Brain microvascular endothelial cell (primary cell): ENCODE data around the gene FAM227B.
"Not testable (repeated sequence)": the region's sequence is repeated elsewhere in the genome, so short reads cannot be mapped to it uniquely, and the experiment has no call there.

Experiments used
- DNase-seq: peaks from one replicate; pipeline ENCODE4 v3.0.0-alpha.2; 2020
- H3K27ac ChIP-seq: fragments of 250-450 bp; sonication (Bioruptor Pico); 2 replicates; pipeline ENCODE4 v1.5.1; 2020; ENCODE audit warnings: mild to moderate bottlenecking, moderate library complexity
- H3K27me3 ChIP-seq: fragments of 250-450 bp; sonication (Bioruptor Pico); replicated peaks from 2 replicates; pipeline ENCODE4 v1.5.1; 2020; ENCODE audit warnings: mild to moderate bottlenecking
- H3K36me3 ChIP-seq: fragments of 250-450 bp; sonication (Bioruptor Pico); replicated peaks from 2 replicates; pipeline ENCODE4 v1.5.1; 2020; ENCODE audit warnings: mild to moderate bottlenecking
- H3K4me3 ChIP-seq: 2 replicates; pipeline ENCODE4 v1.5.1; 2011; ENCODE audit warnings: low read depth, mild to moderate bottlenecking, control low read depth, low read length, moderate library complexity
- in situ Hi-C: cut with HindIII; loops from 2 replicates; pipeline ENCODE4 v1.10.0; 2017; ENCODE audit warnings: low sequenced_read_pairs, low pct_ligation_motif_present
- TF ChIP-seq, protein P1 (sequence below): IDR thresholded peaks from 2 replicates; pipeline ENCODE4 v1.5.1; 2011; ENCODE audit warnings: low read depth, mild to moderate bottlenecking, moderate library complexity, low read length, control low read depth, inconsistent platforms; ENCODE audit errors: missing control alignments

The FAM227B gene

DNA sequence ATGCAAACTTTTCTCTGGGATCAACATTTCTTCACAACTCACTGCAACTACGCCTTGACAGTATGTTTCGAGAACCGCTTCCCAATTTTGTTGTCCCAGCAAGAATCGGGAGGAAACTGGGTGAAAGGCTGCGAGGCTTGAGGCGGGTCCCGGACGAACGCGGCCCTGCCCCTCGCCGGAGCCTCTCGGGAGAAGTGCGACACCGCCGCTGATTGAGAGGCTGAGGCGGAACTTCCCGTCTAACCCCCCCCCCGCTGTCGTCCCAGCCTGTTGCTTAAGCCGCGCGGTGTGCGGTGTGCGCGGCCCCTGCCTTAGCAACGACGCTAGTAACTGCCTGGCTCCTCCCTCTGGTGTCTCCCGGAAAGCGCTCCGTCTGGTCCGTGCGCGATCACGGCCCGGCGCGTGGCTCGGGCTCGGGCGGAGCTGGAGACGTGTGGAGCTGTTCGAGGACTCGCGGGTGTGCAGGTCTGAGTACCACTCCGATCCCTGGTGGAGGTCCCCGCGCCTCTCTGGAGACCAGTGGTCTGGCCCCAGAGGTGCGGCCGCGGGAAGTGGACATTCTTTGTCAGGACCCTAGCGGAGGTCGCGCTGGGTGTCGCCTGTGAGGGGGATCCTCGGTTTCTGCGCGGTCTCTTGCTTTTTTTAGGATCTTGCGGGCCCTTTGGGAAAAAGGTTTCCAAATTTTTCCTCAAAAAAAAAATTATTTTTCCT lies at the start of gene FAM227B, which contains the start of gene DTWD1:
Gene FAM227B (minus strand): TSS at position 161 of the 711 bp plus-strand sequence. CDS start 5,647 bp downstream, outside the sequence.
Gene DTWD1 (plus strand): TSS at position 391 of the 711 bp plus-strand sequence. CDS start 4,120 bp downstream, outside the sequence.
- in situ Hi-C loops: no loop called here
- peak; percentile 97 for DNase-seq

GRCh38 chr15:49669288-49669687 lies 48.7 kb upstream of the FAM227B start:
- in situ Hi-C loops: no loop called here
- Histone ChIP-seq H3K27me3 (no peaks in the 10 kb centered on the region), H3K27ac (no peak overlapping the region), H3K36me3 (no peaks in the 10 kb centered on the region), H3K4me3 (no peak overlapping the region)
- no peak for DNase-seq
- TF ChIP-seq, protein P1, sequence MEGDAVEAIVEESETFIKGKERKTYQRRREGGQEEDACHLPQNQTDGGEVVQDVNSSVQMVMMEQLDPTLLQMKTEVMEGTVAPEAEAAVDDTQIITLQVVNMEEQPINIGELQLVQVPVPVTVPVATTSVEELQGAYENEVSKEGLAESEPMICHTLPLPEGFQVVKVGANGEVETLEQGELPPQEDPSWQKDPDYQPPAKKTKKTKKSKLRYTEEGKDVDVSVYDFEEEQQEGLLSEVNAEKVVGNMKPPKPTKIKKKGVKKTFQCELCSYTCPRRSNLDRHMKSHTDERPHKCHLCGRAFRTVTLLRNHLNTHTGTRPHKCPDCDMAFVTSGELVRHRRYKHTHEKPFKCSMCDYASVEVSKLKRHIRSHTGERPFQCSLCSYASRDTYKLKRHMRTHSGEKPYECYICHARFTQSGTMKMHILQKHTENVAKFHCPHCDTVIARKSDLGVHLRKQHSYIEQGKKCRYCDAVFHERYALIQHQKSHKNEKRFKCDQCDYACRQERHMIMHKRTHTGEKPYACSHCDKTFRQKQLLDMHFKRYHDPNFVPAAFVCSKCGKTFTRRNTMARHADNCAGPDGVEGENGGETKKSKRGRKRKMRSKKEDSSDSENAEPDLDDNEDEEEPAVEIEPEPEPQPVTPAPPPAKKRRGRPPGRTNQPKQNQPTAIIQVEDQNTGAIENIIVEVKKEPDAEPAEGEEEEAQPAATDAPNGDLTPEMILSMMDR: no peak

More for the DNA sequence above, at the start of gene FAM227B, which contains the start of gene DTWD1:
- Histone ChIP-seq H3K4me3 (peak within 1 kb of the TSS; percentile 85), H3K36me3 (peaks cover 3% of the 10 kb centered on the region), H3K27me3 (no peaks in the 10 kb centered on the region), H3K27ac (peak within 1 kb of the TSS; percentile 90)
- TF ChIP-seq, protein P1: no peak

DNA sequence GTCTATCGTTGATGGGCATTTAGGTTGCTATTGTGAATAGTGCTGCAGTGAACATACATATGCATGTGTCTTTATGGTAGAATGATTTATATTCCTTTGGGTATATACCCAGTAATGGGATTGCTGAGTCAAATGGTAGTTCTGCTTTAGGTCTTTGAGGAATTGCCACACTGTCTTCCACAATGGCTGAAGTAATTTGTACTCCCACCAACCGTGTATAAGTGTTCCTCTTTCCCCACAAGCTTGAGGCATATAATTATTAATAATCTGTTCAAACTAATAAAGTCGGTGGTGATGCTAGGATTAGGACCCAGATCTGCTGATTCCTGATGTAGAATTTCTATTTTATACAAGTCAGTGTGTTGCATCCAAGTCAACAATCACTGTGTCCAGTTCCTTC lies 45.9 kb upstream of the FAM227B start:
- H3K4me3 ChIP-seq, DNase-seq, H3K27me3 ChIP-seq, H3K36me3 ChIP-seq, in situ Hi-C loops, H3K27ac ChIP-seq: not testable (repeated sequence)

DNA sequence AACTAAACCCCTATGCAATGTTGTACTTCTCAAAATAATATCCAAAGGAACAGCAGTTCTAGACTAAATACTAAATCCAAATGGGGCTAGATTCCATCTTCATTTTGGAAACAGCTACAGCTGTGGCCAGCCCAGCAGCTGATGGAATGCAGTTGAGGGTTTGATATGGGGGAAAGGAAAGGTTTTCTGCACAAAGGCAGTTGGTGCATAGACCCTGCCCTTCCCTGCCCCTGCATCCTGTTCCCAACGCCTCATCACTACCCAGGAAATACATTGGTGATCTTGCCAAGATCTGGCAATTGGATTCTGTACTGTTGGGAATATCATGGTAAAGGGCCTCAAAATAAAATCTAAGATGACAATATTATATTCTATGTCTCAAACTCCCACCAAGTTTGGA lies 44.1 kb upstream of the FAM227B start:
- no peak overlapping the region for H3K4me3 ChIP-seq
- no peak overlapping the region for H3K27ac ChIP-seq
- TF ChIP-seq, protein P1: no peak
- H3K36me3 ChIP-seq: no peaks in the 10 kb centered on the region
- no peak for DNase-seq
- no peaks in the 10 kb centered on the region for H3K27me3 ChIP-seq
- in situ Hi-C loops: no loop called here

- H3K27ac ChIP-seq: no peak overlapping the region
- no peaks in the 10 kb centered on the region for H3K36me3 ChIP-seq
- no peak for DNase-seq
- no peak overlapping the region for H3K4me3 ChIP-seq
- in situ Hi-C loops: no loop called here
- TF ChIP-seq, protein P1: no peak
- no peaks in the 10 kb centered on the region for H3K27me3 ChIP-seq
Measured at GRCh38 chr15:49656734-49657133, 36.1 kb upstream of the FAM227B start.

- Histone ChIP-seq H3K27me3 (no peaks in the 10 kb centered on the region), H3K4me3 (no peak overlapping the region), H3K27ac (no peak overlapping the region), H3K36me3 (no peaks in the 10 kb centered on the region)
- DNase-seq: no peak
- TF ChIP-seq, protein P1: no peak
- in situ Hi-C loops: no loop called here
Measured at GRCh38 chr15:49652922-49653321, 32.3 kb upstream of the FAM227B start.
